GM18520 (cell line): ENCODE measurements around the gene EXOC7.
"Not testable (repeated sequence)": the region's sequence is repeated elsewhere in the genome, so short reads cannot be mapped to it uniquely, and the experiment has no call there.

Source experiments
- ATAC-seq: cut with Tn5 transposase; IDR thresholded peaks from one replicate; pipeline ENCODE4 v1.9.1; 2021; ENCODE audit not compliant: unreplicated experiment

Gene EXOC7

DNA sequence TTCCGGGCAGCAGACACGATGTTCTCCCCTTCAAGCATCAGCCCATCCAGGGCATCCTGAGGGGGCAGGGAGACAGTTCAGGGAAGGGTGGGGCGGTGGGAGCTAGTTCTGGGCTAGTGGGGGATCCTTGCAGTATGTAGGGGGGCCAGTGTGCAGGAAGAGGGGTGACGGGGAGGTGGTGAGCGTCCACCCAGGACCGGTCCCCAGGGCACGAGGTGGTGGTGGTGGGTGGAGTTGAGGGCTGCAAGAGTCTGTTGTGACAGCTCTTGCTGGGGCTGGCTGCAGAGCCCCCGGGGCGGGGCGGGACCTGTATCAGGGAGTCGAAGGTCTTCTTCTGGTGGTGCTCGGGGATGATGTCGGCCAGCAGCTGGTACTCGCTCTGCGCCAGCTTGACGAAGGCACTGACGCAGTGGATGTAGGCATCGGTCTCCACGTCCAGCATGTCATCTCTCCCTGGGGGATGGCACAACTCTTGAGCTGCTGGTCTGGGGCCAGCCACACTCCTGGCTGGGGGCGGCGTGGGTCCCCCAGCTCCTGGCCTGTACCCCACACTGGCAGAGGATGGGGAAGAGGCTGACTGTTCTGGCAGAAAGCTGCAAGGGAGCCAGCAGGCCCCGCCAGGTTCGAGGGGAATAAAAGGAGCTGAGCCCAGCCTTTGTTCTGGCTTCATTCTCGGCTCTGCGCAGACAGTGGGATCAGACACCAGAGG is 14.6 kb downstream of the EXOC7 start:
- no peak for ATAC-seq

DNA sequence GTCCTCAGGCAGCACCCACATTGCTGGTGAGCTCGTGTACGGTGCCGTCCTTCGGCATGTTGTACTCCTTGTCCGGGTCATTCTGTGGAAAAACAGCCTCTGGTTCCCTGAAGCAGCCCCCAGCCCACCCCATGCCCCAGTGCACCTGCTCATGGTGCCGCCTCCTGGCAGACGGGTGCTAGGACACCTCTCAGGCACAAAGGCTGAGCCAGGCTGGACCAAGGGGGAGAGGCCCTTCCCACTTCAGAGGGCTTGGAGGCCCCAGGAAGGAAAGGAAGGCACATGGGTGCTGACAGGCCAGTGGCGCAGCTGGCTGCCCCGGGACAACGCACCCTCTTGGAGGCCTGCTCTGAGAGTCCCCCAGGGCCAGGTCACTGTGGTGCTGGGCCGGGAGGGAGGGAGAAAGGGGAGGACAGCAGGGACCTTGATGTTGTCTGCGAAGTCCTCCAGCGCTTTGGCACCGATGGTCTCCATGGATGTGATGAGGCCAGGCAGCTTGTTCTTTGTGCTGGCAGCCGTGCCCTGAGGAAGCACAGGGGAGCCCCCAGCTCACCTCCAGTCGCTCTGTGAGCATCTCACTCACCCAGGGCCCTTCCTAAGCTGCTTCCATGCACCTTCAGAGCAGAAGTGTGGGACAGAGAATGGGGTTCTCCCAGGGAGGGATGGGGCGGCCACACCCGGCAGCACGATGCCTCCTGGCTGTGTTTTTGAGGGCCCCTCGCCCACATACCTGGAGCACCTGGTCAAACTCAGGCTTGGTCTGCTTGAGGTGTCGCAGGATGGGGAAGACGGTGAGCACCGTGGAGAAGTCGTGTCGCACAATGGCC is 15.3 kb downstream of the EXOC7 start:
- no peak for ATAC-seq

DNA sequence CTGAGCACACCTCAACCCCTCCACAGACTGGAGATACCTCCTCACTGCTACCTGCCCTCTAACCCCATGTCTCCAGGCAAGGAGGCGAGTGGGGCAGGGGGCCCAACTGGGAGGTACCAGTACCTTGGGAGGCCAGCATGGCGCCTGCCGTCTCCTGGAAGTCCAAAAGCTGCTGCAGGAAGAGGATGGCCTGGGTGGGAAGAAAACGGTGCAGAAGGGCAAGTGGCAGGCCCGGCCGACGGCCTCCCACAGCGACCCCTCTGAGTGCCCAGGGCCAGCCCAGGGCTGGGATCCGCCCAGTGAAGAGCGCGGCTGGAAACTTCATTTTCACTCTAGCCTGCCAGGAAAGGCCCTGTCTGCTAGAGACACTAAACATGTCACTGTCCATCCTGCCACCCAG is 16.1 kb downstream of the EXOC7 start:
- no peak for ATAC-seq

DNA sequence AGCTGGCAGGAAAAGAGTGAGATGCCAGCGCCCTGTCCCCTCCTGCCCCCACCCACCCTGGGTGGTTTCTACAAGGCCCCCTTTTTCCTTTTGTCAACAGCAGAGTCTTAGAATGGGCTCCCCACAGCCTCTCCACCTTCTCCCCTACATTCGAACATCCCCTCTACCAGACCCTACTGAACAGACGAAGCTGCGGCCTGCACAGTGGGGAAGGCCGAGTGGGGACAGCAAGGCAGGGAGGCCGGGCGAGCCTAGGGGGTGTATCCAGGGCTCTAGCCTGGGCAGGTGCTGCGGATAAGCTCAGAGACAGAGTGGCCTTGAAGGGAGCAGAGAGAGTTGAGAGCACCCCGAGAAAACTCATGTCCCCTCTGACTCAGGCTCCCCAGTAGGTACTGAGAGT is 17.2 kb downstream of the EXOC7 start:
- ATAC-seq = no peak

DNA sequence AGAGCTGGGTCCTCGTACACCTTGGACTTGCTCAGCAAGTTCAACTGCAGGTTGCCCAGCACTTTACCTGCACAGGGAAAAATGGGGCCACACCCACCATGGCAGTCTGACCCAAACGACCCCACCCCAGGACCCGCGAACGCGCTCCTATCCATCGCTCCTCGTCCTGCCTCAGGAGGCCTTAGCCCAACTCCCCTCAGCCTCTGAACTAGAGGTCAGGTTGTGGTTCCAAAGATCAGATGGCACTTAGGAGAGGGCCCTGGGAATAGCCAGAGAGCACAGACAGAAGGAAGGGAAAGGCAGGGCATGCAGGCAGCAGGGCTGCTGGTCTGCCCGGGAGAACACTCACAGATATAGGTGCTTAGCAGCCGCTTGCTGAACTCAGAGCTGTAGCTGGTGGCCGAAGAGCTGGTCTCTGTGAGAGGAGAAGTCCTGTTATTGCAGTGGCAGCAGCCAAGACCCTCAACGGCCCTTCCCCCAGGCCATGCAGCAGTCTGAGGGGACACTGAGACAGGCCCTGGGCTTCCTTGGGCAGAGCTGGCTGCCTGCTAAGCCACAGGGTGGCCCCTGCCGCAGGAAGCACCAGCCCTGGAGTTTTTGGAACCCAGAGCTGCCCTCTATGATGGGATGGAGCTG is 17.7 kb downstream of the EXOC7 start:
- no peak for ATAC-seq

DNA sequence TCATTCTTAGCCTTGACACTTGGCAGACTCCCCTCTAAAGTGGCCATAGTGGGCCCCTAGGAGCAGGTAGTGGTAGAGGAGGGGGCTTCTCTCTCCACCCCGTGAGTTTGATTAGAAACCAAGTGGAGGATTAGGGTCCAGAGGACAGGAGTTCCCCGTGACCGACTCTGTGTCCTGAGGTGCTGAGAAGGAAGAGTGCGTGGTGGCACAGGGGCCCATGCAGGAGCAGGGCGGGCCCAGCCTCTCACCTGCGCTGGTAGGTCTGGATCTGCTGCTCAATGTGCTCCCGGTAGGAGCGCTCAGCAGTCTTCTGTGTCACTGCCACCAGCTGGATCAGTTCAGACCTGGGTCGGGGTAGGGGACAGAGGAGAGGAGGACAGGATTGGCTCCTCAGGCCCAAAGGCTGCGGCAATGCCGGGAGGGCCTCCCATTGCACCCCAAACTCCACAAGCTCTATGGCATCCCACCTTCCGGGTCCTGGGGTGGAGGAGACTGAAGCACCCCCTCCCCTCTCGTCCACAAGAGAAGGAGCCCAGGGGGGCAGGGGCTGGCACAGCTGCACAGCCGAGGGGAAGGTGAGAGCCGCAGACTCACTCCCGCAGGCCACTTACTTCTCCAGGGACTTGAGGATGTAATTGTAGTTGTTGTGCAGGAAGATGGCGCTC is 18.4 kb downstream of the EXOC7 start:
- ATAC-seq = no peak

DNA sequence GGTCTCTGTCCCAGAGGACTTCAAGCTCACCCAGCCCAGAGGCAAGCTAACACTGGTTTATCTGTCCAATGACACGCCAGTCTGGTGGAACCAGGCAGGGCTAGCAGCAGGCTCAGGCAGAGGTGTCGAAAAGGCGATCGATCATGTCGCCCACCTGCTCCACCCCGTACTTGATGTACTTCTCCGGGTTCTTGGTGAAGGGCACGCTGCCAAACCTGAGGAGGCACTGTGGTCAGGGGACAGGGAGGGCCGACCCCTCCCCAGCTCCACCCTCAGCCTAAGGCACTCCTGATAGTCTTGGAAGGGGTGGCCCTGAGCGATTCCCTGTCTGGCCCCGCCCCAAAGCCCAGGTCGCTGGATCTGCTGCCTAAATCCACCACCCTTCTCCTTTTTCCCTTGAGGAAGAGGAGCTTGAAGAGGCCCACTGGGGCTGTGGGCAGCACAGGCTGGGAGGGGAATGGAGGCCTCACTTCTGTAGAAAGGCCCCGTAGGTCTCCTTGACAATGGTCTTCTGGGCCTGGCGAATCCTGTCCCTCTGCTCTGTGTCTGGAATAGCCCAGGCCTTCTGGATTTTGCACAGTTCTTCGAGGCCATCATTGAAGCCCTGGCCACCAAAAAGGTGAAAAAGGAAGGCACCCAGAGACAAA is 19.9 kb downstream of the EXOC7 start:
- no peak for ATAC-seq

DNA sequence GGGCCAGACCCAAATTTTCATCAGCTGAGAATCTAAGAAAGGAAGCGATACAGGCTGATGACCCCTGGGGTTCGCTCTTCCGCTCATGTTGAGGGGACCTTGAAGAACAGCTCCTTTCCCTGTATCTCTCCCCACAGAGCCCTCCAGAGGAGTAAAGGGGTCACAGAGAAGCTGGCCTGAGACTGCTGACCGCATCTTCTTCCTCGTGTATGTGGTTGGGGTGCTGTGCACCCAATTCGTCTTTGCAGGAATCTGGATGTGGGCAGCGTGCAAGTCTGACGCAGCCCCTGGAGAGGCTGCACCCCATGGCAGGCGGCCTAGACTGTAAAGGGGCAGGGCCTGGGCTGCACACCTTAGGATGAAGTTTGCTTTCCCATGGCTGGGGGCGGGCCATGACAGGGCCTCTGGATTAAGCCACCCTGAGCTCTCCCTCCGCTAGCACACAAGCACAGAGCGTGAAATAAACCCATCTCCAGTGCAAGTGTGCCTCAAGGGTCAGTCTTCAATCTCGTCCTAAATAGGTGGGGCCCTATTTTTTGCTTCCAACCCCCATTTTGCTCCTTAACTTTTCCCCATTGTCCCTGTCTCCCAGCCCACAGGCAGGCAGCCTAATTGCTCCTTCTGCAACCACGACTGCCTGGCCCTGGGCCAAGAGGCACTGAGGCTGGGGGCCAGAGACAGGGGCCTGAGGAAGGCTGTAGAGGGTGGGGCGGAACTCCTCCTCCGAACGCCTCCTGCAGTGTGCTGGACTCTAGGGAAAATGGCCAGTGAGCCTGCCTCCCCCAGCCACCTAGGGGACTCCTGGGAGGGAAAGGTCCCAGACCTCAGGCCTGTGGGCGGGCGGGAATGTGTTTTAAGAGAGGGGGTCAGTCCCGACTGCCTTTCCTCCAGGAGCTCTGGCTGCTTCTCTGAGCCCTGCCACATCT is 21.0 kb downstream of the EXOC7 start:
- no peak for ATAC-seq

DNA sequence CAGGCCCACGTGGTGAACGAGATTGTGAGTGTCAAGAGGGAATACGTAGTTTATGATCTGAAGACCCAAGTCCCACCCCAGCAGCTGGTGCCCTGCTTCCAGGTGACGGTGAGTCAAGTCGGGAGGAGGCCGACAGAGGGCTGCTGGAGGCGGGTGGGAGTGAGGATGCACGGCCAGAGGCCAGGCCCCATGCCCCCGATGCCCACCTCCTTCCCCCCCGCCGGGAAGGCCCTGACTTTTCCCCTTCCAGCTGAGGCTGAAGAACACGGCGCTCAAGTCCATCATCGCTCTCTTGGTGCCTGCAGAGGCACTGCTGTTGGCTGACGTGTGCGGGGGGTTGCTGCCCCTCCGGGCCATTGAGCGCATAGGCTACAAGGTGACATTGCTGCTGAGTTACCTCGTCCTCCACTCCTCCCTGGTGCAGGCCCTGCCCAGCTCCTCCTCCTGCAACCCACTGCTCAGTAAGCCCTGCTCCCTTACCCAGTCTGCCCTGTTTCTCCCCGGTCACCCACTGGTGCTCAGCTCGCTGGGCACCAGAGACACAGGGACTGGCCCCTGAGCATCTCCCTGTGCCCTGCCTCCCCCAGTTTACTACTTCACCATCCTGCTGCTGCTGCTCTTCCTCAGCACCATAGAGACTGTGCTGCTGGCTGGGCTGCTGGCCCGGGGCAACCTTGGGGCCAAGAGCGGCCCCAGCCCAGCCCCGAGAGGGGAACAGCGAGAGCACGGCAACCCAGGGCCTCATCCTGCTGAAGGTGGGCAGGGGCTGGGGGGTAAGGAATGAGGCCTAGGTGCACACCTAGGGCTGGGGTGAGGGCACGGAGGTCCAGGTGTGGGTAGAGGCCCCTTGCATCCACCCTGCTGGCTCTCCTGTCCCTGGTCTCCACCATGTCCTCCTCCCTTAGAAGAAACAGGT is 22.0 kb downstream of the EXOC7 start:
- no peak for ATAC-seq

DNA sequence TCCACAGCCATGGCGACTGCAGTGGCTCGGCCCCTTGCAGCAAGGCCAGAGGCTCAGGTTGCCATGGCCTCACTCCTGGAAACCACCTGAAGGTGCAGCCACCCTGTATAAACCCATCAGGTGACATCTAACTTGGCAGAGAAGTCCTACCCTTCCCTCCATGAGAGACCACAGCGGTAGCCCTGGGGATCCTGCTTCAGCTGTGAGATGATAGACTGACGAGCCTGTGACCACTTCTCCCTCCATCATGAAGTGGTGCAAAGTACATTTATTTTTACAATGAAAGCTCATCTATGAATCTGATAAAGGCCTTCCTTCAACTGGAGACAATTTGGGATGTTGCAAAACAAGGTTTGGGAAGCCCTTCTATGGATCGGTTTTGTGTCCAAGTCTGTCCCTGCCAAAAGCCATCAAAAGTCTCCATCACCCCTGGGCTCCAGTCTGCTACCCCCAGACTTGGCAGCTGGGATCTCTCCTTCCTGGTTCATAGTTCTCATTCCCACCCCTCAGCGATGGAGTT is 22.8 kb downstream of the EXOC7 start:
- ATAC-seq = no peak

DNA sequence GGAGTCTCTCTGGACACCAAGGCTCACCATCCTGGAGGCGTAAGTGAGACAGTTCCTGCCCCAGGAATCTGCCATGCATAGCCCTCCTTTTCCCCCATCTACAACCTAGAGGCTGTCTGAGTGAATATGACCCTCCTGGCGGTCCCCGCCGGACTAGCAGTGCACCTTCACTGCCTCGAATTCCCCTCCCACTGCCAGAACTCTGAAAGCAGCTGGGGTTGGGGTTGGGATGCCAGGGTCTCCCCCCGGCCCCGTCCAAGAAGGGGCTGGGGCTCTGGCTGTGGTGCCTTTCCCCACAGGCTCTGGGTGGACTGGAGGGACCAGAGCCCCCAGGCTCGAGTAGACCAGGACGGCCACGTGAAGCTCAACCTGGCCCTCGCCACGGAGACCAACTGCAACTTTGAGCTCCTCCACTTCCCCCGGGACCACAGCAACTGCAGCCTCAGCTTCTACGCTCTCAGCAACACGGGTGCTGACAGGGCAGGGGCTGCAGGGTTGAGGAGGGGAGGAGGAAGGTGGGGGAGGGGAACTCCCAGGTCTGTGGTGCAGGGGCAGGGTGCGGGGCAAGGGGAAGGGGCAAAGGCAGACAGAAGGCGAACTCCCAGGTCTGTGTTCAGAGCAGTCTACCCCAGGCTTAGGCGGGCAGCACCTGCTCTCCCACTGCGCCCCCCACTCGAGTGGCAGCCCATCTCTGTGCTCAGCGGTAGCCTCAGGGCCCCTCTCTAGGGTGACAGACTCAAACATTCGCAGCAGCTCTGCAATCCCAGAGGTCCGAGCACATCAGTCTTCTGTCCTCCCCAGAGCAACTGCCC is 23.4 kb downstream of the EXOC7 start:
- no peak for ATAC-seq

DNA sequence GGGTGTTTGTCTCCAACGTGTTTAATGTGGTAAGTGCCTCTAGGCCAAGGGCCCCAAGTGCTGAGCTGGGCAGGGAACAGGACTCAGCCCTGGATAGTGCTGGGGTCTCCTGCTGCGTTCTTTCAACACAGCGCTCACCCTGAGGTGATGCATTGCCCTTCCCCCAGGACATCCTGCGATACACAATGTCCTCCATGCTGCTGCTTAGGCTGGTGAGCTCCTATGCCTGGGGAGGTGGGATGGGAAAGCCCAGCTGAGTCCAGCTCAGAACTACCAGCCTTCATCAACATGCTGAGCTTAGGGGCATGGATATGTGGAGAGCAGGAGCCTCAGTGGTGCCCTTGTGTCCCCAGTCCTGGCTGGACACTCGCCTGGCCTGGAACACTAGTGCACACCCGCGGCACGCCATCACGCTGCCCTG is 24.0 kb downstream of the EXOC7 start:
- ATAC-seq = no peak

DNA sequence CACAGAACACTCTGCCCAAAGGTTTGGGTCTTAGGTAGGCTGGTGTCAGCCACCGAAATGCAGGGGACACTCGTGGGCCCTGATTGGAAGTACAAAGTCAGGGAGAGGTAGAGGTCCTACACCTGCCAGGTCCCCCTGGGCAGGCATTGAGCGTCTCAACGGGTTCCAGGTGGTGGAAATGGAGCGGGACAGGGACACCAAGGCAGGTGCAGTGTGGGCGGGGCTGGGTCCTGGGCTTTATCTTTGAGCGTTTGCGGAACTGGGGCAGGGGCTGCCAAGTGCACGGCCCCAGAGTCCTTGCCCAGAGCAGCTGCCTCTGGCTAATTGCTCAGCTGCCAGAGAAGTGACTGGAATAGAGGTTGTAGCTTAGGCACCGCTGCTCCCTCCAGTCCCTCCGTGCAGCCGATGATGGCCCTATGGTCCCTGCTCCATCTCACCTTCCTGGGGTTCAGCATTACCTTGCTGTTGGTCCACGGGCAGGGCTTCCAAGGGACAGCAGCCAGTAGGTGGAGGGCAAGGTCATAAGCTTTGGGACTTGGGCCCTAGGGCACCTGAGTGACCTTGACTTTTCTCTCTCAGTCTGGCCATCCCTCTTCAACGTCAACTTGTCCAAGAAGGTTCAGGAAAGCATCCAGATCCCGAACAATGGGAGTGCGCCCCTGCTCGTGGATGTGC is 24.6 kb downstream of the EXOC7 start, which contains the start of gene ZACN:
Gene ZACN, plus strand, starts transcription at position 323 of the 675 bp plus-strand sequence. Its CDS starts 83 bp downstream, at position 406.
- no peak for ATAC-seq

DNA sequence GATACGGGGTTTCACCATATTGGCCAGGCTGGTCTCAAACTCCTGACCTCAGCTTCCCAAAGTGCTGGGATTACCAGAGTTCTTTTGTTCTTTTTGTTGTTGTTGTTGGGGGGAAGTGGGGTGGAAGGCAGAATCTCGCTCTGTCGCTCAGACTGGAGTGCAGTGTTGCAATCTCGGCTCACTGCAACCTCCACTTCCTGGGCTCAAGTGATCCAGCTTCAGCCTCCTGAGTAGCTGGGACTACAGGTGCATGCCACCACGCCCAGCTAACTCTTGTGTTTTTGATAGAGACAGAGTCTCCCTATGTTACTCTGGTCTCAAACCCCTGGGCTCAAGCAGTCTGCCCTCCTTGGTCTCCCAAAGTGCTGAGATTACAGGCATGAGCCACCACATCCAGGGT is 25.2 kb downstream of the EXOC7 start:
- not testable (repeated sequence) for ATAC-seq

DNA sequence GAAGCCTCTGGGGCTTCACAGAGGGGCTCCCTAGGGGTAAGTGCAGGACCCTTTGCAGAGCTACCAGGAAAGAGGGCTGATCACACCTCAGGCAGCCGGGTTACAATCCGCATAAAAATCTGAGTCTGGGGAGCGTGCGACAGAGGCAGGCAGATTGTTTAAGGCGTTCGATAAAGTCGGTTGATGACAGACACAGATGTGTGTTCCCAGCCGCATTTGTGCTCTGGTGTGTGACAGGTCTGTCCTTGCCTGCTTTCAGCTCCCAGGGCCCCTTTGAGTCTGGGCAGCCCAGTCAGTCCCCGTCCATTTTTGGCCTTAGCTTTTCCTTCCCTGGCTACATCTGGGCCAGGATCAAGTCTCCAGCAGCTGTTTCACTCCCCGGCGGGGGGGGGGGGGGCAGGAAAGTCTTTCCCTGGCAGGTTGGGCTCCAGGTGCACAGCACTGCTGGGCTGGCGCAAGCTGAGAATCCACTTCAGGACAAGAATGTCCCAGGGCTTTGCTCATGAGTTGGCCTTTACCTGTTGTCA is 25.9 kb downstream of the EXOC7 start:
- no peak for ATAC-seq

DNA sequence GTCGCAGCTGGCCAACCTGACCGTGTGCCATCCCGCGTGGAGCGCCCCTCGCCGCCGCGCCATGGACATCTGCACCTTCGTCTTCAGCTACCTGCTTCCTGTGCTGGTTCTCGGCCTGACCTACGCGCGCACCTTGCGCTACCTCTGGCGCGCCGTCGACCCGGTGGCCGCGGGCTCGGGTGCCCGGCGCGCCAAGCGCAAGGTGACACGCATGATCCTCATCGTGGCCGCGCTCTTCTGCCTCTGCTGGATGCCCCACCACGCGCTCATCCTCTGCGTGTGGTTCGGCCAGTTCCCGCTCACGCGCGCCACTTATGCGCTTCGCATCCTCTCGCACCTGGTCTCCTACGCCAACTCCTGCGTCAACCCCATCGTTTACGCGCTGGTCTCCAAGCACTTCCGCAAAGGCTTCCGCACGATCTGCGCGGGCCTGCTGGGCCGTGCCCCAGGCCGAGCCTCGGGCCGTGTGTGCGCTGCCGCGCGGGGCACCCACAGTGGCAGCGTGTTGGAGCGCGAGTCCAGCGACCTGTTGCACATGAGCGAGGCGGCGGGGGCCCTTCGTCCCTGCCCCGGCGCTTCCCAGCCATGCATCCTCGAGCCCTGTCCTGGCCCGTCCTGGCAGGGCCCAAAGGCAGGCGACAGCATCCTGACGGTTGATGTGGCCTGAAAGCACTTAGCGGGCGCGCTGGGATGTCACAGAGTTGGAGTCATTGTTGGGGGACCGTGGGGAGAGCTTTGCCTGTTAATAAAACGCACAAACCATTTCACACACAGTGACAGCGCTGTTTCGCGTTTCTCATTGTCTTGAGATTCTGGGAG is 26.6 kb downstream of the EXOC7 start:
- ATAC-seq = no peak
